Measurements from ENCODE around the gene STAG1. TPM values are rescaled to one million over a fixed set of nuclear protein-coding genes. Genes with fewer than 3 reads are reported as not detected.

STAG1 gene
- polyA plus RNA-seq, 1 of the 3 experiments (the other 2 are of a cell fraction) = 5.5 TPM

GRCh38 chr3:136346486-136346885 is 405.7 kb downstream of the STAG1 start:
- H3K4me1 ChIP-seq (ENCODE audit: control insufficient read depth in 1 of 2, insufficient read depth in 2 of 2, low read depth in 1 of 2, low read length in 1 of 2) = peaks cover 11 to 19% of the 10 kb centered on the region in 2 experiments
- TF ChIP-seq USF1 (IDR thresholded peaks at IDR 0.05; ENCODE audit: borderline replicate concordance, low read depth) (no peak), FOSL2 (IDR thresholded peaks at IDR 0.05; ENCODE audit: borderline replicate concordance, low read depth) (no peak), FOXM1 (IDR thresholded peaks at IDR 0.05; ENCODE audit: low read depth) (no peak), RXRA (IDR thresholded peaks at IDR 0.05; ENCODE audit: borderline replicate concordance, low read depth) (no peak), RCOR1 (IDR thresholded peaks at IDR 0.05; ENCODE audit: low read length) (no peak)
- no peak overlapping the region for H3K4me2 ChIP-seq
- no peak overlapping the region for H3K9ac ChIP-seq
- CTCF ChIA-PET = interaction anchor here (1.0 to 1.9 kb wide), 2 partner anchors 37 to 45 kb away, joined by 3 to 4 read pairs; no protein-coding TSS in a partner anchor
- H2AFZ ChIP-seq (ENCODE audit: low read depth) = no peak overlapping the region
- 0 out of 2 replicates have a peak, but pooled peaks cover 4% of the 10 kb centered on the region for H3K79me2 ChIP-seq (ENCODE audit: insufficient read depth)
- no peaks in the 10 kb centered on the region for H3K9me2 ChIP-seq
- peaks cover 20% of the 10 kb centered on the region for H3F3A ChIP-seq (replicated peaks; ENCODE audit: insufficient read depth)
- POLR2A ChIA-PET = no interaction called here
- DNase-seq = no peak
- H3K9me3 ChIP-seq = no peaks in the 10 kb centered on the region
- H3K27ac ChIP-seq (ENCODE audit: low read depth in 2 of 2, low read length in 1 of 2) = no peak overlapping the region
- H3K4me3 ChIP-seq (ENCODE audit: low read depth in 2 of 2, low read length in 1 of 2) = no peak overlapping the region
- H4K20me1 ChIP-seq (ENCODE audit: insufficient read depth) = no peaks in the 10 kb centered on the region
- 94% methylated on average over 5 of the region's 5 CpGs for WGBS (ENCODE audit: low lambda C conversion rate)
- H3K36me3 ChIP-seq (replicated peaks in 1 of 2; ENCODE audit: control insufficient read depth in 1 of 2, insufficient read depth in 2 of 2, low read length in 1 of 2) = peaks cover 11 to 24% of the 10 kb centered on the region in 2 experiments
- H3K27me3 ChIP-seq (ENCODE audit: insufficient read depth) = no peaks in the 10 kb centered on the region

- Histone ChIP-seq H3K79me2 (ENCODE audit: insufficient read depth) (0 out of 2 replicates have a peak, but pooled peaks cover 4% of the 10 kb centered on the region), H3K9ac (peak overlapping the region; percentile 13; the same call in 1 of the 2 replicates), H3K9me2 (no peaks in the 10 kb centered on the region), H3K9me3 (no peaks in the 10 kb centered on the region), H3K27me3 (ENCODE audit: insufficient read depth) (no peaks in the 10 kb centered on the region), H4K20me1 (ENCODE audit: insufficient read depth) (no peaks in the 10 kb centered on the region), H3K4me1 (ENCODE audit: control insufficient read depth in 1 of 2, insufficient read depth in 2 of 2, low read depth in 1 of 2, low read length in 1 of 2) (peaks cover 11 to 14% of the 10 kb centered on the region in 2 experiments), H3K4me3 (ENCODE audit: low read depth in 2 of 2, low read length in 1 of 2) (no peak overlapping the region), H3K27ac (ENCODE audit: low read depth in 2 of 2, low read length in 1 of 2) (peak overlapping the region; percentile 83 to 88), H3F3A (replicated peaks; ENCODE audit: insufficient read depth) (peaks cover 12% of the 10 kb centered on the region), H2AFZ (ENCODE audit: low read depth) (no peak overlapping the region), H3K4me2 (peak overlapping the region; percentile 23; the same call in 1 of the 2 replicates), H3K36me3 (replicated peaks in 1 of 2; ENCODE audit: control insufficient read depth in 1 of 2, insufficient read depth in 2 of 2, low read length in 1 of 2) (peaks cover 9 to 33% of the 10 kb centered on the region in 2 experiments)
- CTCF ChIA-PET = interaction anchor here (1.1 to 2.1 kb wide), 2 partner anchors 47 to 409 kb away, joined by 4 read pairs; no protein-coding TSS in a partner anchor
- peak; percentile 69 for DNase-seq
- 10% methylated on average over 5 of the region's 5 CpGs for WGBS (ENCODE audit: low lambda C conversion rate)
- POLR2A ChIA-PET = no interaction called here
- TF ChIP-seq RXRA (IDR thresholded peaks at IDR 0.05; ENCODE audit: borderline replicate concordance, low read depth) (peak; percentile 99), GATA2 (CRISPR knock-in tag; IDR thresholded peaks at IDR 0.05) (peak; percentile 52; the same call in 1 of the 2 replicates), ZBTB33 (IDR thresholded peaks at IDR 0.05; ENCODE audit: borderline replicate concordance, low read depth) (0 out of 2 replicates have a peak, but pooled peaks have one; percentile 23), CHD2 (IDR thresholded peaks at IDR 0.05; ENCODE audit: low read length, partially characterized antibody) (peak; percentile 27), MXI1 (IDR thresholded peaks at IDR 0.05; ENCODE audit: low read depth, low read length) (0 out of 2 replicates have a peak, but pooled peaks have one; percentile 13), FOXM1 (IDR thresholded peaks at IDR 0.05; ENCODE audit: low read depth) (no peak), MAX (IDR thresholded peaks at IDR 0.05; ENCODE audit: low read depth) (peak; percentile 80), PBX3 (IDR thresholded peaks at IDR 0.05) (peak; percentile 97), POLR2AphosphoS5 (IDR thresholded peaks at IDR 0.05; ENCODE audit: low read depth, low read length) (peak; percentile 90), RCOR1 (IDR thresholded peaks at IDR 0.05; ENCODE audit: low read length) (peak; percentile 62; the same call in 1 of the 2 replicates), REST (IDR thresholded peaks at IDR 0.05; ENCODE audit: low read depth, low read length) (peak; percentile 71), SMC3 (IDR thresholded peaks at IDR 0.05; ENCODE audit: low read depth, low read length) (no peak), YY1 (IDR thresholded peaks at IDR 0.05; ENCODE audit: low read depth) (no peak), JUND (IDR thresholded peaks at IDR 0.05) (peak; percentile 95), MEF2A (IDR thresholded peaks at IDR 0.05; ENCODE audit: borderline replicate concordance, low read depth) (no peak), NFIC (IDR thresholded peaks at IDR 0.05; ENCODE audit: borderline replicate concordance) (peak; percentile 100), TCF12 (IDR thresholded peaks at IDR 0.05) (peak; percentile 99)
Measured at GRCh38 chr3:136343873-136344555, 408.2 kb downstream of the STAG1 start.
